Heart right ventricle (tissue), 16 donors: ENCODE data around the gene DNPEP. TPM values are rescaled to one million over a fixed set of nuclear protein-coding genes. Genes with fewer than 3 reads are reported as not detected.

Source experiments
- ATAC-seq, 8 donors: fragments of 200-7000 bp; cut with Tn5 transposase; one replicate each; pipeline ENCODE4 v1.9.1; 2020; ENCODE audit warnings: mild to moderate bottlenecking in 8 of 8, moderate library complexity in 8 of 8, moderate number of reproducible peaks in 1 of 8
- DNase-seq, 2 donors: peaks; one replicate each; pipeline ENCODE4 v3.0.0-alpha.2; 2020
- H3K27ac ChIP-seq, 10 donors: fragments of 200-600 bp; sonication (generic) in 2 of 10; one replicate each; pipeline versions ENCODE4 v1.5.0 to v1.8.0; 2020 to 2022; ENCODE audit warnings: mild to moderate bottlenecking in 3 of 10
- H3K27me3 ChIP-seq, 7 donors: fragments of 200-600 bp; one replicate each; pipeline ENCODE4 v1.8.0; 2021 to 2022; ENCODE audit warnings: mild to moderate bottlenecking in 2 of 7
- H3K36me3 ChIP-seq, 9 donors: fragments of 200-600 bp; sonication (generic) in 1 of 9; one replicate each; pipeline versions ENCODE4 v1.5.0 to v1.8.0; 2020 to 2022; ENCODE audit warnings: mild to moderate bottlenecking in 2 of 9
- H3K4me1 ChIP-seq, 9 donors: fragments of 200-600 bp; sonication (generic) in 1 of 9; one replicate each; pipeline versions ENCODE4 v1.5.0 to v1.8.0; 2020 to 2022; ENCODE audit warnings: mild to moderate bottlenecking in 4 of 9
- H3K4me3 ChIP-seq, 10 donors: fragments of 200-600 bp; sonication (generic) in 2 of 10; one replicate each; pipeline versions ENCODE4 v1.5.0 to v1.8.0; 2020 to 2022; ENCODE audit warnings: mild to moderate bottlenecking in 7 of 10, moderate library complexity in 2 of 10
- H3K9me3 ChIP-seq, 11 donors: fragments of 200-600 bp in 10 of 11; sonication (generic) in 2 of 11; one replicate each; pipeline versions ENCODE4 v1.5.0 to v1.8.0; 2013 to 2022; ENCODE audit warnings: mild to moderate bottlenecking in 2 of 11, control low read depth in 1 of 11, moderate library complexity in 1 of 11
- CTCF ChIP-seq, 9 donors: fragments of 200-600 bp; sonication (generic) in 2 of 9; IDR thresholded peaks; one replicate each; pipeline versions ENCODE4 v1.5.0 to v1.8.0; 2021 to 2022; ENCODE audit warnings: antibody characterized with exemption in 9 of 9, mild to moderate bottlenecking in 5 of 9, moderate library complexity in 1 of 9
- WGBS, 2 donors: extraction: QIAGEN DNeasy Blood & Tissue Kit; methylation state at CpG; one replicate each; pipeline ENCODE4 v1.1.7; 2013; ENCODE audit warnings: inconsistent platforms in 1 of 2; 5-methylcytosine and 5-hydroxymethylcytosine counted together
- intact Hi-C, 10 donors: fragments of 100-400 bp; cut with DNase I; formaldehyde crosslinking; loops; one replicate each; pipeline versions ENCODE4 v1.11.1 to v1.14.2; 2022
- polyA plus RNA-seq, 2 donors: library from polyadenylated mRNA; stranded (reverse); fragments of 200-250 nt; gene quantifications; one replicate each; pipeline ENCODE4 v1.2.3, GENCODE V29; 2013
- total RNA-seq, 10 donors: library from RNA; stranded (reverse); fragmentation: NEBNext Ultra II Directional in 3 of 10; extraction: Animal tissue kit (Norgen Biotek cat#: 25700) in 3 of 10; gene quantifications; one replicate each; pipeline versions ENCODE4 v1.2.1 to v1.2.4, GENCODE V29; 2021 to 2023
- donor health status: Arrhythmogenic right ventricular cardiomyopathy.
- donor health status: ischemic (EF 13 %, LVEDD 7.1; RV severe dilation, severe dysfunction).
- donor health status: healthy with polysubstance abuse.
- donor health status: DM: no; HTN: yes; CAD: no.
- donor health status: DM: no; HTN: no; CAD: no.
- donor health status: ischemic (EF 25% LVEDD 6.9; RV normal size, moderate dysfunction).
- donor health status: ischemic (EF 25% LVEDD 5.7; RV mildly dilated, moderate dysfunction).
- donor health status: healthy.
- donor health status: DM: yes; HTN: yes; CAD: no.
- donor health status: Ischemic cardiomyopathy.
- donor health status: ischemic (EF 35%, LVEDD 5.7; RV mildly dilated, moderate dysfunction).
- donor health status: nonischemic (EF 11% LVEDD 7.7; RV severe dilation, severe dysfunction).
- donor health status: DM: yes; HTN: yes; CAD: no.
- donor health status: PGD.
- donor health status: ischemic (EF 29% LVEDD 5.4; RV normal size, mild dysfunction).
- donor health status: nonischemic (EF 23%, LVEDD 6.1; RV moderate dilation, normal function).

Gene DNPEP
- total and polyA plus RNA-seq, 12 donors: 56.1 to 110 (median 71.2) TPM

GRCh38 chr2:219384859-219385258, 2.9 kb downstream of the DNPEP start:
- Histone ChIP-seq H3K4me1 (peaks cover 5 to 29% (median 13%) of the 10 kb centered on the region in 9 donors), H3K36me3 (peaks cover 0 to 68% (median 40%) of the 10 kb centered on the region in 9 donors), H3K4me3 (no peak overlapping the region), H3K27me3 (no peaks in the 10 kb centered on the region), H3K27ac (no peak overlapping the region), H3K9me3 (no peaks in the 10 kb centered on the region)
- no peak for DNase-seq
- WGBS, 2 donors: 47 to 52% methylated on average over 2 of the region's 2 CpGs
- no peak for TF ChIP-seq CTCF (IDR thresholded peaks at IDR 0.05)
- intact Hi-C loops: loop anchor here in 5 of 10 donors (5.0 to 10.0 kb wide), 4 partner anchors 112 to 220 kb away; partner anchors contain the start of genes CNPPD1 (in 4 of the 5), RETREG2 (in 4 of the 5), SLC23A3 (in 2 of the 5) and GMPPA (in 1 of the 5)
- ATAC-seq: no peak

- no peaks in the 10 kb centered on the region for H3K27me3 ChIP-seq
- DNase-seq: no peak
- no peak overlapping the region for H3K4me3 ChIP-seq
- H3K27ac ChIP-seq: no peak overlapping the region
- peaks cover 0 to 70% (median 40%) of the 10 kb centered on the region in 9 donors for H3K36me3 ChIP-seq
- ATAC-seq: no peak
- WGBS, 2 donors: 87 to 90% methylated on average over 15 of the region's 15 CpGs
- intact Hi-C loops: loop anchor here in 3 of 10 donors (10.0 kb wide), 2 partner anchors 209 to 219 kb away; partner anchors contain the start of genes CNPPD1 (in 2 of the 3), RETREG2 (in 2 of the 3), SLC23A3 (in 2 of the 3) and NHEJ1 (in 1 of the 3)
- TF ChIP-seq CTCF (IDR thresholded peaks at IDR 0.05): no peak
- peaks cover 5 to 29% (median 13%) of the 10 kb centered on the region in 9 donors for H3K4me1 ChIP-seq
- H3K9me3 ChIP-seq: no peaks in the 10 kb centered on the region
Measured at GRCh38 chr2:219384083-219384713, 3.5 kb downstream of the DNPEP start.

GRCh38 chr2:219381448-219381847, 6.3 kb downstream of the DNPEP start:
- intact Hi-C loops: loop anchor here in 3 of 10 donors (10.0 kb wide), 2 partner anchors 207 to 217 kb away; partner anchors contain the start of genes CNPPD1 (in 2 of the 3), RETREG2 (in 2 of the 3), SLC23A3 (in 2 of the 3) and NHEJ1 (in 1 of the 3)
- Histone ChIP-seq H3K27ac (no peak overlapping the region), H3K4me3 (no peak overlapping the region), H3K4me1 (peaks cover 1 to 33% (median 5%) of the 10 kb centered on the region in 9 donors), H3K27me3 (no peaks in the 10 kb centered on the region), H3K9me3 (no peaks in the 10 kb centered on the region), H3K36me3 (peaks cover 0 to 96% (median 40%) of the 10 kb centered on the region in 9 donors)
- ATAC-seq (no peak), DNase-seq (no peak)
- no peak for TF ChIP-seq CTCF (IDR thresholded peaks at IDR 0.05)
- 69 to 75% methylated on average over 9 of the region's 9 CpGs for WGBS, 2 donors

- Histone ChIP-seq H3K9me3 (no peaks in the 10 kb centered on the region), H3K4me3 (no peak overlapping the region), H3K27ac (no peak overlapping the region), H3K4me1 (peaks cover 0 to 27% (median 2%) of the 10 kb centered on the region in 9 donors), H3K36me3 (peaks cover 0 to 97% (median 39%) of the 10 kb centered on the region in 9 donors), H3K27me3 (no peaks in the 10 kb centered on the region)
- no peak for TF ChIP-seq CTCF (IDR thresholded peaks at IDR 0.05)
- intact Hi-C loops: loop anchor here in 3 of 10 donors (10.0 kb wide), 2 partner anchors 206 to 216 kb away; partner anchors contain the start of genes CNPPD1 (in 2 of the 3), RETREG2 (in 2 of the 3), SLC23A3 (in 2 of the 3) and NHEJ1 (in 1 of the 3)
- peak in 1 of 8 donors; percentile 4 for ATAC-seq
- no peak for DNase-seq
Measured at GRCh38 chr2:219380926-219381325, 6.8 kb downstream of the DNPEP start.
